Neural cell (in vitro differentiated cells): Measurements from ENCODE around the gene MRPS27.

Experiments used
- CTCF ChIP-seq: fragments of 450-650 bp; IDR thresholded peaks from 2 replicates; pipeline ENCODE4 v1.5.1; 2014; ENCODE audit warnings: antibody characterized with exemption, mild to moderate bottlenecking, moderate library complexity; ENCODE audit not compliant: poor library complexity, severe bottlenecking
- EP300 ChIP-seq: fragments of 450-650 bp; conservative IDR thresholded peaks from 2 replicates; pipeline ENCODE4 v1.6.1; 2014; ENCODE audit warnings: antibody characterized with exemption, mild to moderate bottlenecking, moderate library complexity; ENCODE audit not compliant: poor library complexity, severe bottlenecking
- EZH2 ChIP-seq: fragments of 200-600, 300-800 bp; shearing (Covaris generic), sonication (generic); IDR thresholded peaks from 2 replicates; pipeline ENCODE4 v1.6.1; 2014; ENCODE audit warnings: antibody characterized with exemption, low read length, borderline replicate concordance, mild to moderate bottlenecking; ENCODE audit not compliant: insufficient read depth, poor library complexity, severe bottlenecking
- POLR2AphosphoS5 ChIP-seq: IDR thresholded peaks from 2 replicates; pipeline ENCODE4 v1.6.1; 2012
- RAD21 ChIP-seq: fragments of 450-650 bp; conservative IDR thresholded peaks from 2 replicates; pipeline ENCODE4 v1.6.1; 2014; ENCODE audit warnings: antibody characterized with exemption, mild to moderate bottlenecking, moderate library complexity
- REST ChIP-seq: IDR thresholded peaks from 2 replicates; pipeline ENCODE4 v1.6.1; 2012; ENCODE audit warnings: borderline replicate concordance
- SMC3 ChIP-seq: fragments of 450-650 bp; conservative IDR thresholded peaks from 2 replicates; pipeline ENCODE4 v1.6.1; 2014; ENCODE audit warnings: antibody characterized with exemption, mild to moderate bottlenecking, moderate library complexity; ENCODE audit not compliant: poor library complexity
- TAF1 ChIP-seq: IDR thresholded peaks from 2 replicates; pipeline ENCODE4 v1.6.1; 2012; ENCODE audit warnings: low read depth

GRCh38 chr5:72369711-72370110 is 49.7 kb upstream of the MRPS27 start:
- TF ChIP-seq CTCF (no peak), POLR2AphosphoS5 (no peak), SMC3 (no peak), EZH2 (no peak), REST (no peak), TAF1 (no peak), EP300 (no peak), RAD21 (no peak)
